Liver (tissue), 3 donors: ENCODE measurements around the gene FRRS1.
A peak's percentile ranks its signal among the peaks of the same experiment; 100 is the strongest.

ENCODE experiments used
- ATF3 ChIP-seq: IDR thresholded peaks from 2 replicates; pipeline ENCODE4 v1.6.1; 2016; ENCODE audit warnings: antibody characterized with exemption
- CTCF ChIP-seq: fragments of 150-350 bp; IDR thresholded peaks from 2 replicates; pipeline ENCODE4 v1.5.1; 2017; ENCODE audit warnings: improper control_type of control experiment, low read depth, low read length; ENCODE audit not compliant: missing input control
- FOXA1 ChIP-seq: IDR thresholded peaks from 2 replicates; pipeline ENCODE4 v1.6.1; 2016; ENCODE audit warnings: antibody characterized with exemption
- GABPA ChIP-seq, 2 donors: IDR thresholded peaks in 1 of 2; conservative IDR thresholded peaks in 1 of 2; 2 replicates each; pipeline ENCODE4 v1.6.1; 2016; ENCODE audit warnings: antibody characterized with exemption in 2 of 2, mild to moderate bottlenecking in 1 of 2, moderate library complexity in 1 of 2
- MAX ChIP-seq: IDR thresholded peaks from 2 replicates; pipeline ENCODE4 v1.6.1; 2016; ENCODE audit warnings: antibody characterized with exemption
- RAD21 ChIP-seq, 2 donors: IDR thresholded peaks; 2 replicates each; pipeline ENCODE4 v1.6.1; 2016; ENCODE audit warnings: antibody characterized with exemption in 2 of 2, mild to moderate bottlenecking in 2 of 2
- REST ChIP-seq: IDR thresholded peaks from 2 replicates; pipeline ENCODE4 v1.6.1; 2016; ENCODE audit warnings: antibody characterized with exemption, mild to moderate bottlenecking
- RXRA ChIP-seq, 2 donors: IDR thresholded peaks; 2 replicates each; pipeline ENCODE4 v1.6.1; 2017 to 2018; ENCODE audit warnings: antibody characterized with exemption in 2 of 2, mild to moderate bottlenecking in 1 of 2
- SP1 ChIP-seq: IDR thresholded peaks from 2 replicates; pipeline ENCODE4 v1.6.1; 2018; ENCODE audit warnings: antibody characterized with exemption, mild to moderate bottlenecking
- TAF1 ChIP-seq: conservative IDR thresholded peaks from 2 replicates; pipeline ENCODE4 v1.6.1; 2016; ENCODE audit warnings: antibody characterized with exemption, mild to moderate bottlenecking
- YY1 ChIP-seq: IDR thresholded peaks from 2 replicates; pipeline ENCODE4 v1.6.1; 2016; ENCODE audit warnings: antibody characterized with exemption, mild to moderate bottlenecking
- ZBTB33 ChIP-seq: IDR thresholded peaks from 2 replicates; pipeline ENCODE4 v1.6.1; 2016; ENCODE audit warnings: antibody characterized with exemption
- donor health status: healthy.
- donor health status: healthy.

- TF ChIP-seq REST (peak; percentile 37), TAF1 (no peak), CTCF (no peak), MAX (peak; percentile 48), RAD21 (IDR thresholded peaks at IDR 0.05) (peak; percentile 45 to 47), GABPA (IDR thresholded peaks at IDR 0.05 in 1 of 2, conservative IDR thresholded peaks at IDR 0.05 in 1 of 2) (no peak), SP1 (peak; percentile 69), FOXA1 (peak; percentile 53), ATF3 (peak; percentile 91), RXRA (IDR thresholded peaks at IDR 0.05) (peak; percentile 84 to 91), ZBTB33 (peak; percentile 44), YY1 (no peak)
Observed at GRCh38 chr1:99672530-99673213, 93.8 kb downstream of the FRRS1 start.
